HG03469 (cell line): ENCODE results near the gene KANK4.
"Not testable (repeated sequence)": the region's sequence is repeated elsewhere in the genome, so short reads cannot be mapped to it uniquely, and the experiment has no call there.

ENCODE experiments used
- ATAC-seq: cut with Tn5 transposase; IDR thresholded peaks from one replicate; pipeline ENCODE4 v1.9.1; 2021; ENCODE audit warnings: mild to moderate bottlenecking, moderate library complexity, moderate number of reproducible peaks; ENCODE audit not compliant: unreplicated experiment

The KANK4 gene

DNA sequence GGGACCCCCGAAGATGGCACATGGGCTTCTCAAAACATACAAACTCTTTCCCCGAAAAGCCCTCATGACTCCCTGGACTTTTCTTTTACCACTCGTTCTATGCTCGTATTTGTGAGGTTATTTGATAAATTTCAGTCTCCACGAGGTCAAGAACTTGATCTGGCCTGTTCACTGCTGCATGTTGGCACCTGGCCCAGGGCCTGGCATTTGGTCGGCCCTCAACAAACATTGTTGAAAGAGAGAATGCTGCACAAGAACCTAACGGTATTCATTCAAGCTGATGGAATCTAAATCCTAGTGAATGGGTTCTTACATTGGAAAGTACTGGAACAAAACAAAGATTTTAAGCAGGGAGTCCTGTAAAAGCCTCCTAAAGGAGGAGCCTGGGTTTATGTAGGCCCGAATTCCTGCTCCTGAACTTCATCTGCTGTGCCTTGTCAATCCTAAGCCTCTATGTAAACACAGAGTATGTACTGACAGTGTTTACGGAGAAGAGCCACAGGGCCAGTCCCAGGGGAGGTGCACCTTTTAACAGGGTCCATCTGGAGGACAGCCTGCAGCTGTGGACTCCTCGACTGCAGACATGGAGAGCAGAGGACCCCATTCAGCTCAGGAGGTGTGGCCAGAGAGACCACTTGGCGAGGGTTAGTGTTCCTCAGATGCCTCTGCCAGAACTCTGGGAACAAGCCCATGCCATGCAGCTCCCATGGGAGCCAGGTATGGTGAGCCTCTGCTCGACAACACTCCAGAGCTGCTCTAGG is 77.7 kb downstream of the KANK4 start:
- no peak for ATAC-seq

DNA sequence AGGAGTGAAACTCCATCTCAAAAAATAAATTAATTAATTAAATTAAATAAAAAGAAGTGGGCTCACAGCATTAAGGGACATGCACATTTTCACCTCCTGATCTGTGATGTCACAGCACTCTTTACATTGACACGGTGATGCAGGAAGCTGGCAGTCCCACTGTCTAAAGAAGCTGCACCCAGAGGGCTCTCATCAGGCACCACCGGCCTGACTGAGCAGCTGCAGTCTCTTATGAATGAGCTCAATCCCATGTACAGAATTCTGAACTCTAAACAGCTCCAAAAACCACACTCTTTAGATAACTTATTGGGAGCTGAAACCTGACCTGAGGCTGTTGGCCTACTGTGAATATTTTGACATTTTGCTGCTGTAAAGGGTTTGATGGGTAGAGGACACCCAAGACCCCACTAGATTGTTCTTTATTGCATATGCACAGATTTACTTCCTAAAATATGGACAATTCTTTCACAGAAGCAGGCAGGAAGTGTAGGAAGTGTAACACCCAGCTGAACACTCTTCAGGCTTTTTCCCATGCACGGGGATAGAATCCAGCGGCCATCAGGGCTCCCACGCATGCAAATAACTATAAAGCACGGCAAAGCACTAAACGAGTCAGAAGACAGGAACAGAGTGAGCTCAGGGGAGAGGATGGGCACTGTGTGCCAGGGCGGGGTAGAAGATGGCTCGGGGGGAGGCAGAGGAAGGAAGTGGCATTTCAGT is 78.4 kb downstream of the KANK4 start:
- no peak for ATAC-seq

DNA sequence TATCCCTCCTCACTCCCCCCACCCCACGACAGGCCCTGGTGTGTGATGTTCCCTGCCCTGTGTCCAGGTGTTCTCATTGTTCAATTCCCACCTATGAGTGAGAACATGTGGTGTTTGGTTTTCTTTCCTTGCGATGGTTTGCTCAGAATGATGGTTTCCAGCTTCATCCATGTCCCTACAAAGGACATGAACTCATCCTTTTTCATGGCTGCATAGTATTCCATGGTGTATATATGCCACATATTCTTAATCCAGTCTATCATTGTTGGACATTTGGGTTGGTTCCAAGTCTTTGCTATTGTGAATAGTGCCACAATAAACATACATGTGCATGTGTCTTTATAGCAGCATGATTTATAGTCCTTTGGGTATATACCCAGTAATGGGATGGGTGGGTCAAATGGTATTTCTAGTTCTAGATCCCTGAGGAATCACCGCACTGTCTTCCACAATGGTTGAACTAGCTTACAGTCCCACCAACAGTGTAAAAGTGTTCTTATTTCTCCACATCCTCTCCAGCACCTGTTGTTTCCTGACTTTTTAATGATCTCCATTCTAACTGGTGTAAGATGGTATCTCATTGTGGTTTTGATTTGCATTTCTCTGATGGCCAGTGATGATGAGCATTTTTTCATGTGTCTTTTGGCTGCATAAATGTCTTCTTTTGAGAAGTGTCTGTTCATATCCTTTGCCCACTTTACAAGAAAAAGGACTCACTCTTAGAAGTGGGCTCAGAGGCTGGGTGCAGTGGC is 79.4 kb downstream of the KANK4 start:
- not testable (repeated sequence) for ATAC-seq

DNA sequence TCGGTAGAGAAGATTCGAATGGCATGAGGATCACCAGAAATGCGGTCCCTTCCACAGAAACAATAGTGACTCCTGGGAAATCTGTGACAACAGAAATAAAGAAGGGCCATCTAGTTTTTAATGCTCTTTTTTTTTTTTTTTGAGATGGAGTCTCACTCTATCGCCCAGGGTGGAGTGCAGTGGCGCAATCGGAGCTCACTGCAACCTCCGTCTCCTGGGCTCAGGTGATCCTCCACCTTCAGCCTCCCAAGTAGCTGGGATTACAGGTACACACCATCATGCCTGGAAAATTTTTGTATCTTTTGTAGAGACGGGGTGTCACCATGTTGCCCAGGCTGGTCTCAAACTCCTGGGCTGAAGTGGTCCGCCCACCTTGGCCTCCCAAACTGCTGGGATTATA is 80.7 kb downstream of the KANK4 start:
- no peak for ATAC-seq

DNA sequence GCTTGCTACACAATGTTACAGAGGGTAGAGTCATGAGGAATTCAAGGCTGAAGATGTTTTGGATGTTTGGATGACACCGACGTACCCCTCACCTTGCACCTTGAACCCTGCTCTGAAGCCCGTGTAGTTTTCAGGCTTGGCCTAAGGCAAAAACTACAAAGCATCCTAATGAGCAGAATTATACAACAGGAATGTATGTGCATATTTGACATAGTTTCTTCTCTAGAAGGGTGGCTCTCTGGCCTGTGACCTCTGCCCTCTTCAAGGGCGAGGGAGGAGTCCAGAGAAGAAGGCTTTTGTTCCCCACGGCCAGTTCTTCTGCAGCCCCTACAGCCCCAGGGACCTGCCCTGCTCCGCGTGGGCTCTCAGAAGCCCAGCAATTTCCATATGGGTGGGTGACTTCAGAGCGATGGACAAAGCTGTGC is 81.3 kb downstream of the KANK4 start:
- ATAC-seq = no peak

DNA sequence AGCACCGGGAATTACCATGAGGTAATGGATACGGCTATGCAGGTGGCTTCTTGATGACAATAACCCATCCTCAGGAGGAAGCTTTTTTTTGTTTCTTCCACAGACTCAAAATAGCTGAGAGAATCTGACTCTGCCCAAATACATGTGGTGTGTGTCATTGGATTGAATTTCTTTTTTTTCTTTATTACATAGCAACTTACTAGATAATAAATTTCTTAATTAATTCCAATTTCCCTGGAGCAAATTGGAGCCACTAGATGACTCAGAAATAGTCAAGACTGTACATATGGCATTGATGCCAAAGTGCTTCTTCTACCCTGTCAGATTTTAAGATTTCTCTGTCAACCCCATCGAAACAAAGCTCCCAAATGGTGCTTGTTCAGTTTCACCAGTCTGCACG is 81.9 kb downstream of the KANK4 start:
- ATAC-seq = no peak

DNA sequence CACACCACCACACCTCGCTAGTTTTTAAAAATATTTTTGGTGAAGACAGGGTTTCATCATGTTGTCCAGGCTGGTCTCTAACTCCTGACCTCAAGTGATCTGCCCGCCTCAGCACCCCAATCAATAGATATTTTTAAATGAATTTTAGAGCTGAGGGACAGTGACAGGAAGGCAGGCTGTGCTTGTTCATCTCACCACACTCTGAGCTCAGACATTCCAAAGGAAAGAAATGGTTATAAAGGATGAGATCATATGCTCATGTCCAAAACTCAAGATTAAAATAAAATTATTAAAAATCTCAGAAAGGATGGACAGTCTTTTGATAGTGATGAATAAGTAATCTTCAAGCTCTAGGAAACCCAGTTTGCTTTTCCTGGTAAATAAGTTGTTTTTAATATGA is 83.7 kb downstream of the KANK4 start:
- no peak for ATAC-seq

DNA sequence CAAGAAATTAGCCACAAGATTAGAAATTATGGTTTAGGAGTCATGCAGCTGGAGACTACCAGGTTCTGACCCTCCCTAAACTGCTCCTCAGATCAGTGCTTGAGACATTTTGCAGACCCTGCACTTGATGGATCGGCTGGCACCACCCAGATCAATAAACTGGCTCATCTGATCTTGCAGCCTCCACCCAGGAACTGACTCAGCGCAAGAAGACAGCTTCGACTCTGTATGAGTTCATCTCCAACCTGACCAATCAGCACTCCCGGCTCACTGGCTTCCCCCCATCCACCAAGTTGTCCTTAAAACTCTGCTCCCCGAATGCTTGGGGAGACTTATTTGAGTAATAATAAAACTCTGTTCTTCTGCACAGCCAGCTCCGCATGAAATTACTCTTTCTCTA is 84.5 kb downstream of the KANK4 start:
- ATAC-seq = no peak

DNA sequence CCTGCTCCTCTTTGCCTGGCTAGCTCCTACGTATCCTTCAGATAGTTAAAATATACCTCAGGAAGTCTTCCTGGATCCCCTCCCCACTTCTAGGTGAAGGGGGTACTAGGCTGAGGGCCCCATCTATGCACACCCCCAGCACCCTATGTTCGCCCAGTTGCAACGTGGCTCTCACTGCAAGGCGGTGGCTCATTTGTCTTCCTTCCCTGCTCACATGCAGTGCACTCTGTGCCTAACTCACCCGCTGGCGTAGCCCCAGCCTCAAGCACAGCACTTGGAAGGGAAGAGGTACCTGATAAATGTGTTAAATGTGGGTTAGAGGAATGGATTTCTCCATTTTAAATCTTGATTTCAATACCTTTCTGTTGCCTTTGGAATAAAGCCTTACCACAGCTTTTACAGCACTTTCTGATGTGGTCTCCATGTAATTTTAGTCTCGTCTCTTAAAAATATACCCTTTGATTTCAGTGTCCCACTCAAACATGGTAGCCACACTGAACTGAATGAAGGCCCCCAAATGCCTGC is 85.2 kb downstream of the KANK4 start:
- ATAC-seq = no peak

DNA sequence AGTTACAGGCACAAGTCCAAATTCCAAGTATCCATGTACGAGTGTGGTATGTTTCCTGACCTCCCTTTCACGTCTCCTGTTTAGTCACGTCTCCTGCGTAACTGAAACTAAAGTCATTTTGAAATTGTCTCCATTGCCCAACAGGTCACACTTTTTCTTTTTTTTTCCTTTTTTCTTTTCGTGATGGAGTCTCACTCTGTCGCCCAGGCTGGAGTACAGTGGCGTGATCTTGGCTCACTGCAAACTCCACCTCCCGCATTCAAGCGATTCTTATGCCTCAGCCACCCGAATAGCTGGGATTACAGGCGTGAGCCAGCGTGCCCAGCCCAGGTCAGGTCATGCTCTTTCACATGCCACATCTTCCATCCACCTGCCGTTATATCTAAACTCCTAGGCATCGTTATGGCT is 86.4 kb downstream of the KANK4 start:
- no peak for ATAC-seq

DNA sequence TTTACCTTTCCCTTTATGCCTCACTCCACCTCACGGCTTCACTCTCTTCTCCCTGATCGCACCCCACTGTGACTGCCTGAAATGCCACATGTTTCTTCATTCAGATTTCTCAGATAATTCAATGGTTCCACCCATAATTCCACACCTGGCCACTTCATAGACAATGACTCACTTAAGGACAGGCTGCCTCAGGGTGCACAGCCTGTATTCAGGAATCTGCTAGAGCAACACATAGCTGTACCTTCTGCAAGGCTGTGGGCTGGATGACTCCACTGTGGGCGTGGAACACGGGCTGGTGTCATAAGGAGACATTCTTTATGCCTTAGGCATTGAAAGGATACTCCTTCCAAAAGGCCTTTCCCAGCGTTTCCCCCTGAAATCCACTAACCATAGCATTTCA is 88.5 kb downstream of the KANK4 start:
- ATAC-seq = no peak

DNA sequence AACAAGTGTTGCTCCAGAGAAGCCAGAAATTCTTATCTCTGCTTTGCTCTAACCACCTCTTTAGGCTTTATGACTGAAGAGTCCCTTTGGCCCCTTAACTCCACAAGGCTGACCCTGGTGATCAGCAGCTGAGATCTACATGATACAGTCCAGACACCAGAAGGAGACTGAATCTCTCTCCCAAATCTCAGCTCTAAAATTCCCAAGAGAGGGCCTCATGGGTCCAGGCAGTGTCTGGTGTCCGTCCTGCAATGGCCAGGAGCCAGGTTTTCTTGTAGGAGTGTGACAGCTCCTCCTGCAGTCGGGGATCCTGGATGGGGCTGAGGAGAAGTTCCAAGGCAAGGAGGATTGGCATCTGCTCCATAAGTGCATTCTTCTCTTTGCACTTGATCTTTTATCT is 89.3 kb downstream of the KANK4 start:
- no peak for ATAC-seq

DNA sequence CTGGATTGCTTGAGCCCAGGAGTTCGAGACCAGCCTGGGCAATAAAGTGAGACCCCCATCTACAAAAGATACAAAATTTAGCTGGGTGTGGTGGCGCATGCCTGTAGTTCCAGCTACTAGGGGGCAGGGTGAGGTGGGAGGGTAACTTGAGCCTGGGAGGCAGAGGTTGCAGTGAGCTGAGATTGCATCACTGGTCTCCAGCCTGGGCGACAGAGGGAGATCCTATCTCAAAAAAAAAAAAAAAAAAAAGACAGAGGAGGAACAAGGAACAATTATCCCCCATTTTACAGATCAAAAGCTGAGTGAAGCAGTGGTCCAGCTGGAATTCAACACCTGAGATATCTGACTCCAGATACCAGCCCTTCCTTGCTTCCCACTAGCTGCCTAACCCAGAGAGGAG is 89.8 kb downstream of the KANK4 start:
- ATAC-seq = no peak

DNA sequence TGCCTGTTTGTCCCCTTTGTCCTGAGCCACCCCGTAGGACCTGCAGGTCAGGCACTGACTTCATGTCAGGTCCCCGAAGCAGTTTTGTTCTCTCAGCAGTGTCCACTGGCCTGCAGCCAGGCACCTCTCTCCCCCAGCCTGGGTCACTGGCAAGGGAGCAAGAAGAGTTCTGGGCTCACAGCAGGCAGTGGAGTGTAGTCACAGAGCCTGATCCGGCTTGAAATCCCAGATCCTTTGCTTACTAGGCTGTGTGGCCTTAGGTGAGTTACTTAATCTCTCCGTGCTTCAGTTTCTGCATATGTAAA is 90.4 kb downstream of the KANK4 start:
- no peak for ATAC-seq

DNA sequence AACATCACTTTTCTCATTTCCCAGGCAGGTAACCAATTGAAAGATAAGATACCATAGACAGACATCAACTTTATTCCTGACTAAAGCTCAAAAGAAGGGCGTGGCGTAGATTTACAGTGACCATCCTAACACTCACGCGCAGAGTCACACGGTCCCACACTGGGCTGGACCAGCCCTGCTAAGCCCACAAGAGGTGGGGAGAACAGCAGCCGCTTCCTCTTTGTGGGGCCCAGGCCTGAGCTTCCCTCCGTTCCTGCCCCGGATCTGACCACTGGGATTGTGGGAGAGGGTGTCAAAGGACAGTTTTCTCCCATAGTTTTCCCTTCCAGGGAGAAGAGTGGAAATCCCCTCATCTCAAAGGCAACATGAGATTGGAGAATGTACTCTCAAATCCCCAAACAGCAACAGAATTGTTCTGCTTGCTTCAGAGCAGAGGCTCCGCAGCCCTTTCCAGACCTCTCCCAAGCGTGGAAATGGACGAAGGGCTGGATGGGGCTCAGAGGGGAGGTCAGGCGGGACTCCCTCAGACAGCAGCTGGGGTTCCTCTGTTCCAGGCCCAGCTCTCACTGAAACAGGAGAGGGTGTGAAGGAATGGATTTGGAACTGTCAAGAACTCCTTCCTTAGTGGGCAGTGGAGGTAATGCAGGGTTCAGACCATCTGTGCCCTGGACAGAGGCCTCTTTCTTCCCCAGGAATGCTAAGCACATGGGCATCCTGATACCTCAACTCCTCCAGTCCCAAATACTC is 90.9 kb downstream of the KANK4 start:
- ATAC-seq = no peak

DNA sequence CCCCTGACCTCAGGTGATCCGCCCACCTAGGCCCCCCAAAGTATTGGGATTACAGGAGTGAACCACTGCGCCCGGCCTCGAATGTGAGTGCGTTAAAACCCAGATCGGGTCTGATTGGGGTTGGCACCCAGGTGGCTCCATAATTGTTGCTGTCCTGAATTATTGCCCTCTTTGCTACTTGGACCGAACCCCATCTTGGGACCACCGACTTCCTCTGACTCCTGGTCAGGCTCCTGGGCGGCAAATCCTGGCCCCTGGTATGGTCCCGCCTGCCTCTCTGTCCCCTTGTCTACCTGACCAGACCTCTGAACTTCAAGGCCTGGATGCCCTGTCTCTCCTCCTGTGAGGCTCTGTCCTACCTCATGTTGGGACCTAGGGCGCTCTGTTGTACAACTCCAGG is 91.7 kb downstream of the KANK4 start:
- ATAC-seq = no peak

DNA sequence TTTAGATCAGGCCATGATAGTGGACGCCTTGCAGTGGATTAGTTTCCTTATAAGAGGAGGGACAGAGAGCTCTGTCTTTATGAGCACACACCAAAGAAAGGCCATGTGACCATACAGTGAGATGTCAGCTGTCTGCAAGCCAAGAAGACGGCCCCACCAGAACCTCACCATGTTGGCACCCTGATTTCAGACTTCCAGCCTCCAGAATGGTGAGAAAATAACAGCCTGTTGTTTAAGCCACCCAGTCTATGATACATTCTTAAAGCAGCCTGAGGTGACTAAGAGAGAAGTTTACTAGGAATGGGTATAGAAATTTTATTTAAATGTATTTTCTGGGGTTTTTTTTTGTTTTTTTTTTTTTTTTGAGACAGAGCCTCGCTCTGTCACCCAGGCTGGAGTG is 95.1 kb downstream of the KANK4 start:
- ATAC-seq = no peak

DNA sequence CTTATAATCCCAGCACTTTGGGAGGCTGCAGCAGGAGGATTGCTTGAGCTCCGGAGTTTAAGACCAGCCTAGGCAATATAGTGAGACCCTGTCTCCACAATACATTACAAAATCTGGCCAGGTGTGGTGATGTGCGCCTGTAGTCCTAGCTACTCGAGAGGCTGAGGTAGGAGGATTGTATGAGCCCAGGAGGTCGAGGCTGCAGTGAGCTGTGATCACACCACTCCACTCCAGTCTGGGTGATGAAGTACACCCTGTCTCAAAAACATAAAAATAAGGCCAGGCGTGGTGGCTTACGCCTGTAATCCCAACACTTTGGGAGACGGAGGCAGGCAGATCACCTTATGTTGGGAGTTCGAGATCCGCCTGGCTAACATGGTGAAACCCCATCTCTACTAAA is 96.9 kb downstream of the KANK4 start:
- no peak for ATAC-seq

DNA sequence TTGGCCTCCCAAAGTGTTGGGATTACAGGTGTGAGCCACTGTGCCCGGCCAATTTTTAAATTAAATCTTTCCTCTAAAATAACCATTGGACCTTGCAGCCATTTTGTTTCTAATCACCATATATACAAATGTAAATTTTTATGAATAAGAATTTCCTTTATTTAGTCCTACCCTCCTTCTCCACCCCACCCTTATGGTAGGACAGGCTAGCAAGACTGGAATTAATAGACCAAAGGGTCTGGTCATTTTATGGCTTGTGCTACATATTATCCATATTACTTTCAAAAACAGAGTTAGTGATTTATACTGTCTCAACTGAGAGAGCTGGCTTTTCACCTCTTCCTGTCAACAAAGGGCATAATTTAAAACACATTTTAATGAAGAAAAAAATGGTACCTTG is 98.1 kb downstream of the KANK4 start:
- no peak for ATAC-seq

DNA sequence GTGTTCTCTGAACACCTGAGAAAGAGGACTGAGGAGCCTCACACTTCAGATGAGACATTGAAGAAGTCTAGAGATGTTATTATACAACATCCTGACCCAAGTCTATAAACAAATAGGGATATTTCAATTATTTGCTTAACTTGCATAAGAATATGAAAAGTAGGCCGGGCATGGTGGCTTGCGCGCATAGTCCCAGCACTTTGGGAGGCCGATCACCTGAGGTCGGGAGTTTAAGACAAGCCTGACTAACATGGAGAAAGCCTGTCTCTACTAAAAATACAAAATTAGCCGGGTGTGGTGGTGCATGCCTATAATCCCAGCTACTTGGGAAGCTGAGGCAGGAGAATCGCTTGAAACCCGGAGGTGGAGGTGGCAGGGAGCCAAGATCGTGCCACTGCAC is 98.8 kb downstream of the KANK4 start:
- not testable (repeated sequence) for ATAC-seq

DNA sequence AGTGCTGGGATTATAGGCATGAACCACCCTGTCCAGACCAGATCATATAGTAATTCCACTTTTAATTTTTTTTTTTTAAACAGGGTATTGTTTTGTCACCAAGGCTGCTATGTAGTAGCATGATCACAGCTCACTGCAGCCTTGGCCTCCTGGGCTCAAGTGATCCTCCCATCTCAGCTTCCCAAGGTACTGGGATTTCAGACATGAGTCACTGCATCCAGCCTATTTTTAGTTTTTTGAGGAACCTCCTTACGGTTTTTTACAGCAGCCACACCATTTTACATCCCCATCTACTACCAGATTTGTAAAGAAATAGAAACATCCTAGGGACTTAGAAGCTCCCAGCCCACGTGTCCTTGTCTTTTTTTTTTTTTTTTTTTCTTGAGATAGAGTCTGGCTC is 100.6 kb downstream of the KANK4 start:
- no peak for ATAC-seq
